A549 (cell line): ENCODE results near the gene IVD. TPM values are rescaled to one million over a fixed set of nuclear protein-coding genes. Genes with fewer than 3 reads are reported as not detected.

ENCODE experiments used
- ATAC-seq, 2 experiments: fragments of 200-7000 bp in 1 of 2; fragments of >200 bp in 1 of 2; cut with Nextera tagmentation in 1 of 2; cut with Tn5 transposase in 1 of 2; 3 replicates each; pipeline versions ENCODE4 v1.8.0 to v1.9.1; 2018 to 2020; ENCODE audit warnings: mild to moderate bottlenecking in 1 of 2, moderate library complexity in 1 of 2
- CTCF ChIA-PET: fragments of 300-600 bp; sonication (Branson Sonifier 250); formaldehyde crosslinking; extraction: SDS; loops from one replicate; lab custom pipeline; 2021; ENCODE audit warnings: antibody characterized with exemption, inconsistent platforms; lab: Yijun Ruan, JAX
- POLR2A ChIA-PET: fragments of 350-600 bp; formaldehyde crosslinking; extraction: SDS; loops from one replicate; lab custom pipeline; 2021; ENCODE audit warnings: antibody characterized with exemption, inconsistent platforms; lab: Yijun Ruan, JAX
- DNase-seq, 2 experiments: peaks; one replicate each; pipeline versions ENCODE4 v3.0.0 to v3.0.0-alpha.2; 2011 to 2016; ENCODE audit warnings: low read depth in 1 of 2, low spot score in 1 of 2
- FAIRE-seq: peaks from 2 replicates; lab custom pipeline; 2011; peaks lifted over from hg19 to GRCh38; lab: Jason Lieb, UNC
- H3K27ac ChIP-seq, 2 experiments: fragments of >200 bp; sonication (Bioruptor Twin); formaldehyde crosslinking; 3 replicates each; pipeline ENCODE4 v1.5.1; 2016 to 2017
- H3K4me1 ChIP-seq: fragments of >200 bp; sonication (Bioruptor Twin); formaldehyde crosslinking; 3 replicates; pipeline ENCODE4 v1.6.1; 2016
- H3K4me2 ChIP-seq: fragments of >200 bp; sonication (Bioruptor Twin); formaldehyde crosslinking; 3 replicates; pipeline ENCODE4 v1.6.1; 2016
- H3K4me3 ChIP-seq: fragments of >200 bp; sonication (Bioruptor Twin); formaldehyde crosslinking; 3 replicates; pipeline ENCODE4 v1.5.1; 2016
- H3K9me3 ChIP-seq: fragments of >200 bp; sonication (Bioruptor Twin); formaldehyde crosslinking; 3 replicates; pipeline ENCODE4 v1.6.1; 2016
- BHLHE40 ChIP-seq: IDR thresholded peaks from 2 replicates; pipeline ENCODE4 v1.6.1; 2012; ENCODE audit warnings: low read depth, low read length, inconsistent platforms
- CBX2 ChIP-seq: fragments of 200-600 bp; sonication (generic); IDR thresholded peaks from 2 replicates; pipeline ENCODE4 v1.6.1; 2016; ENCODE audit warnings: low read depth, mild to moderate bottlenecking, borderline replicate concordance
- CHD4 ChIP-seq: fragments of 200-600 bp; sonication (generic); IDR thresholded peaks from 2 replicates; pipeline ENCODE4 v1.6.1; 2016; ENCODE audit warnings: antibody characterized with exemption, mild to moderate bottlenecking, borderline replicate concordance
- EHF ChIP-seq: fragments of 250-450 bp; sonication (Bioruptor Pico); IDR thresholded peaks from 2 replicates; pipeline ENCODE4 v1.5.0; 2020; ENCODE audit warnings: mild to moderate bottlenecking
- ESRRA ChIP-seq: fragments of 150-350 bp; IDR thresholded peaks from 2 replicates; pipeline ENCODE4 v1.6.1; 2014; ENCODE audit warnings: mild to moderate bottlenecking, low read length, borderline replicate concordance
- FOSL2 ChIP-seq, 2 experiments: fragments of 450-650 bp in 1 of 2; fragments of >200 bp in 1 of 2; sonication (Bioruptor Twin) in 1 of 2; formaldehyde crosslinking; IDR thresholded peaks; 2 replicates each; pipeline versions ENCODE4 v1.5.0 to v1.6.1; 2016 to 2020; ENCODE audit warnings: mild to moderate bottlenecking in 1 of 2, moderate library complexity in 1 of 2
- HOXB5 ChIP-seq: fragments of 250-450 bp; sonication (Bioruptor Pico); IDR thresholded peaks from 2 replicates; pipeline ENCODE4 v1.5.0; 2020; ENCODE audit warnings: mild to moderate bottlenecking, moderate library complexity
- JUN ChIP-seq, 2 experiments: fragments of >200 bp; sonication (Bioruptor Twin); formaldehyde crosslinking; IDR thresholded peaks; 2 replicates in 1 of 2; 3 replicates in 1 of 2; pipeline ENCODE4 v1.6.1; 2016 to 2017
- JUNB ChIP-seq: fragments of >200 bp; sonication (Bioruptor Twin); formaldehyde crosslinking; IDR thresholded peaks from 2 replicates; pipeline ENCODE4 v1.6.1; 2016
- KDM1A ChIP-seq: fragments of 200-600 bp; sonication (generic); IDR thresholded peaks from 2 replicates; pipeline ENCODE4 v1.6.1; 2016; ENCODE audit warnings: low read depth, mild to moderate bottlenecking
- MYC ChIP-seq: IDR thresholded peaks from 2 replicates; pipeline ENCODE4 v1.6.1; 2012; ENCODE audit warnings: mild to moderate bottlenecking, inconsistent platforms, low read length, improper control_type of control experiment, borderline replicate concordance
- NR3C1 ChIP-seq: fragments of >200 bp; sonication (Bioruptor Twin); formaldehyde crosslinking; IDR thresholded peaks from 3 replicates; pipeline ENCODE4 v1.6.1; 2017
- POLR2AphosphoS2 ChIP-seq: conservative IDR thresholded peaks from 2 replicates; pipeline ENCODE4 v1.6.1; 2012; ENCODE audit warnings: low read length, improper control_type of control experiment, inconsistent platforms
- RARB ChIP-seq: fragments of 250-450 bp; sonication (Bioruptor Pico); IDR thresholded peaks from 2 replicates; pipeline ENCODE4 v1.8.0; 2021; ENCODE audit warnings: mild to moderate bottlenecking, moderate library complexity
- RCOR1 ChIP-seq: fragments of 150-350 bp; IDR thresholded peaks from 2 replicates; pipeline ENCODE4 v1.6.1; 2014; ENCODE audit warnings: antibody characterized with exemption, low read length, low read depth
- TFCP2L1 ChIP-seq: fragments of 250-450 bp; sonication (Bioruptor Pico); IDR thresholded peaks from 2 replicates; pipeline ENCODE4 v1.5.0; 2021; ENCODE audit warnings: mild to moderate bottlenecking
- TP53 ChIP-seq: fragments of 250-450 bp; sonication (Bioruptor Pico); IDR thresholded peaks from 2 replicates; pipeline ENCODE4 v1.5.0; 2021; ENCODE audit warnings: mild to moderate bottlenecking, moderate library complexity
- ZFP36 ChIP-seq: fragments of 450-650 bp; IDR thresholded peaks from 2 replicates; pipeline ENCODE4 v1.6.1; 2014; ENCODE audit warnings: borderline replicate concordance; ENCODE audit not compliant: partially characterized antibody
- ZNF302 ChIP-seq: fragments of 250-450 bp; sonication (Bioruptor Pico); IDR thresholded peaks from 2 replicates; pipeline ENCODE4 v1.9.0; 2021; ENCODE audit warnings: inconsistent platforms, mild to moderate bottlenecking, moderate library complexity
- ZSCAN20 ChIP-seq: fragments of 250-450 bp; sonication (Bioruptor Pico); IDR thresholded peaks from 2 replicates; pipeline ENCODE4 v1.8.0; 2022; ENCODE audit warnings: mild to moderate bottlenecking, moderate library complexity
- WGBS: methylation state at CpG from one replicate; pipeline ENCODE4 v1.1.6; 2017; ENCODE audit errors: missing lambda C conversion rate; 5-methylcytosine and 5-hydroxymethylcytosine counted together
- polyA plus RNA-seq, 4 experiments: library from polyadenylated mRNA; depleted of rRNA in 3 of 4; stranded (reverse); fragments of >200 nt; fragmentation: RNase III in 1 of 4; extraction: RNeasy Plus Mini Kit Qiagen cat#74134 plus additional on column Dnase treatment in 1 of 4; gene quantifications; 2 replicates in 3 of 4; 3 replicates in 1 of 4; pipeline ENCODE4 v1.2.3, GENCODE V29; 2011 to 2017
- TF ChIP-seq, protein P1 (sequence below): fragments of 150-350 bp; IDR thresholded peaks from 2 replicates; pipeline ENCODE4 v1.6.1; 2014; ENCODE audit warnings: low read depth, mild to moderate bottlenecking, low read length
- TF ChIP-seq, protein P2 (sequence below): fragments of 200-600 bp; sonication (generic); IDR thresholded peaks from 2 replicates; pipeline ENCODE4 v1.6.1; 2016; ENCODE audit warnings: antibody characterized with exemption, mild to moderate bottlenecking, moderate library complexity
- TF ChIP-seq, protein P3 (sequence below): fragments of >200 bp; sonication (Bioruptor Twin); formaldehyde crosslinking; IDR thresholded peaks from 3 replicates; pipeline ENCODE4 v1.5.1; 2016
- TF ChIP-seq, protein P4 (sequence below): IDR thresholded peaks from 2 replicates; pipeline ENCODE4 v1.6.1; 2012

IVD gene
- polyA plus RNA-seq, 2 of the 4 experiments (the other 2 are of a cell fraction), result 10.2 to 12.4 TPM

DNA sequence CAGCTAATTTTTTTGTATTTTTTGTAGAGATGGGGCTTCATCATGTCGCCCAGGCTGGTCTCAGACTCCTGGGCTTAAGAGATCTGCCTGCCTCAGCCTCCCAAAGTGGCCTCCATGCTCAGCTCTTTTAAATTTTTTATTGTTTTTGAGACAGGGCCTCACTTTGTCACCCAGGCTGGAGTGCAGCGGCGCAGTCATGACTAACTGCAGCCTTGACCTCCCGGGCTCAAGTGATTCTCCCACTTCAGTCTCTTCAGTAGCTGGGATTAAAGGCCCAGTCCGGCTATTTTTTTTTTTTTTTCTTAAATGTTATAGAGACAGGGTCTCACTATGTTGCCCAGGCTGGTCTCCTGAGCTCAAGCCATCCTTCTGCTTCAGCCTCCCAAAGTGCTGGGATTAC lies 20.1 kb downstream of the IVD start:
- POLR2A ChIA-PET, result no interaction called here
- WGBS, result 82% methylated on average over 5 of the region's 5 CpGs
- Histone ChIP-seq H3K4me2 (no peak overlapping the region), H3K4me3 (no peak overlapping the region), H3K27ac (no peak overlapping the region), H3K4me1 (peaks cover 4% of the 10 kb centered on the region; the same call in 2 of the 3 replicates), H3K9me3 (no peaks in the 10 kb centered on the region)
- TF ChIP-seq ZFP36 (no peak), HOXB5 (no peak), MYC (no peak), RCOR1 (no peak), BHLHE40 (no peak)
- TF ChIP-seq, protein P1, sequence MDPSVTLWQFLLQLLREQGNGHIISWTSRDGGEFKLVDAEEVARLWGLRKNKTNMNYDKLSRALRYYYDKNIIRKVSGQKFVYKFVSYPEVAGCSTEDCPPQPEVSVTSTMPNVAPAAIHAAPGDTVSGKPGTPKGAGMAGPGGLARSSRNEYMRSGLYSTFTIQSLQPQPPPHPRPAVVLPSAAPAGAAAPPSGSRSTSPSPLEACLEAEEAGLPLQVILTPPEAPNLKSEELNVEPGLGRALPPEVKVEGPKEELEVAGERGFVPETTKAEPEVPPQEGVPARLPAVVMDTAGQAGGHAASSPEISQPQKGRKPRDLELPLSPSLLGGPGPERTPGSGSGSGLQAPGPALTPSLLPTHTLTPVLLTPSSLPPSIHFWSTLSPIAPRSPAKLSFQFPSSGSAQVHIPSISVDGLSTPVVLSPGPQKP, result no peak
- FAIRE-seq (no peak), DNase-seq (no peak), ATAC-seq (no peak)
- CTCF ChIA-PET, result interaction anchor here (1.1 to 8.4 kb wide), 6 partner anchors 57 to 151 kb away, joined by 3 to 59 read pairs (median 28); partner anchors contain the start of gene INAFM2

DNA sequence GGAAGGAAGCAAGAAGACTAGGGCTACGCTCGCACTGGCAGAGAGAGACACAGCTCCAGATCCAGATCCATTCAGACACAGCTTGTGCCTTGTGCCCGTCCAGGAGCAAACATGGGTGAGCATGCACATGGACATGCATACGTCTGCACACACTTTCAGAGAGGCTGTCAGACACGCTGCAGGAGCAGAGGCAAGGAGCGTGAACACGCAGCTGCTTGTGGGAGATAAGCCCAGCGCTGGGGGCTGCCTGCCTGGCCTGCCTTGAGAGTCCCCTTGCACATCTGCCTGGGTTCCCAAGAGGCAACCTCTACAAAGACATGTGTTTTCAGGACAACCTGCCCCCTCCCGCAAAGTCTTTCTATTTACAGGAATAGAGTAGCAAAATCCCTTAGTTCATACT lies 21.6 kb downstream of the IVD start:
- TF ChIP-seq ESRRA (no peak), TP53 (CRISPR knock-in tag) (no peak), EHF (CRISPR knock-in tag) (no peak)
- TF ChIP-seq, protein P2, sequence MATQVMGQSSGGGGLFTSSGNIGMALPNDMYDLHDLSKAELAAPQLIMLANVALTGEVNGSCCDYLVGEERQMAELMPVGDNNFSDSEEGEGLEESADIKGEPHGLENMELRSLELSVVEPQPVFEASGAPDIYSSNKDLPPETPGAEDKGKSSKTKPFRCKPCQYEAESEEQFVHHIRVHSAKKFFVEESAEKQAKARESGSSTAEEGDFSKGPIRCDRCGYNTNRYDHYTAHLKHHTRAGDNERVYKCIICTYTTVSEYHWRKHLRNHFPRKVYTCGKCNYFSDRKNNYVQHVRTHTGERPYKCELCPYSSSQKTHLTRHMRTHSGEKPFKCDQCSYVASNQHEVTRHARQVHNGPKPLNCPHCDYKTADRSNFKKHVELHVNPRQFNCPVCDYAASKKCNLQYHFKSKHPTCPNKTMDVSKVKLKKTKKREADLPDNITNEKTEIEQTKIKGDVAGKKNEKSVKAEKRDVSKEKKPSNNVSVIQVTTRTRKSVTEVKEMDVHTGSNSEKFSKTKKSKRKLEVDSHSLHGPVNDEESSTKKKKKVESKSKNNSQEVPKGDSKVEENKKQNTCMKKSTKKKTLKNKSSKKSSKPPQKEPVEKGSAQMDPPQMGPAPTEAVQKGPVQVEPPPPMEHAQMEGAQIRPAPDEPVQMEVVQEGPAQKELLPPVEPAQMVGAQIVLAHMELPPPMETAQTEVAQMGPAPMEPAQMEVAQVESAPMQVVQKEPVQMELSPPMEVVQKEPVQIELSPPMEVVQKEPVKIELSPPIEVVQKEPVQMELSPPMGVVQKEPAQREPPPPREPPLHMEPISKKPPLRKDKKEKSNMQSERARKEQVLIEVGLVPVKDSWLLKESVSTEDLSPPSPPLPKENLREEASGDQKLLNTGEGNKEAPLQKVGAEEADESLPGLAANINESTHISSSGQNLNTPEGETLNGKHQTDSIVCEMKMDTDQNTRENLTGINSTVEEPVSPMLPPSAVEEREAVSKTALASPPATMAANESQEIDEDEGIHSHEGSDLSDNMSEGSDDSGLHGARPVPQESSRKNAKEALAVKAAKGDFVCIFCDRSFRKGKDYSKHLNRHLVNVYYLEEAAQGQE, result no peak
- H3K9me3 ChIP-seq, result no peaks in the 10 kb centered on the region
- POLR2A ChIA-PET, result no interaction called here
- DNase-seq, result no peak
- CTCF ChIA-PET, result interaction anchor here (1.0 to 8.4 kb wide), 3 partner anchors 59 to 153 kb away, joined by 3 to 59 read pairs (median 6); partner anchors contain the start of gene INAFM2
- no peak overlapping the region for H3K4me2 ChIP-seq
- H3K4me1 ChIP-seq, result no peaks in the 10 kb centered on the region; the same call in 2 of the 3 replicates
- H3K4me3 ChIP-seq, result no peak overlapping the region
- ATAC-seq, result no peak
- WGBS, result 88% methylated on average over 8 of the region's 9 CpGs
- FAIRE-seq, result no peak
- no peak overlapping the region for H3K27ac ChIP-seq

DNA sequence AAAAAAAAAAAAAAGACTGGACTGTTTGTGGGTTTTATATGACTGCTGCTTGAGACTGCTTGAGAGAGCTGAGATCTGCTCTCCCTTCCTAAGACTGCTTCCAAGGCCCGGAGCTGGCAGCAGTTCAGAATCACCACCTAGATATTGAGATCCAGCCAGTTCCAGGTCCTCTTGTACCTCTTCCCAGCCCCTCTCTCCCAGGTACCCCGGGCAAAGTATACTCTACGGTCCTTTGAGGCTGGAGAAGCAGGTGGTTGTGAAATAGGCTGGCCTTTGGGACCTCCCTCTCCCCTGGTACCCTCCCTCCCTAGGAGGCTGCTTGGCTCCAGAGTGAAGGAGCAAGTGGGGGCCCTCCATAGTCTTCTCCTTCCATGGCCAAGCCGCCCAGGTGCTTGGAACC lies 22.6 kb downstream of the IVD start:
- no peak for FAIRE-seq
- ChIA-PET CTCF (interaction anchor here (1.0 to 1.2 kb wide), 3 partner anchors 17 to 154 kb away, joined by 3 read pairs; no protein-coding TSS in a partner anchor), POLR2A (no interaction called here)
- H3K9me3 ChIP-seq, result no peaks in the 10 kb centered on the region
- no peak for ATAC-seq
- DNase-seq, result no peak
- H3K4me3 ChIP-seq, result no peak overlapping the region
- no peak overlapping the region for H3K27ac ChIP-seq
- no peak overlapping the region for H3K4me2 ChIP-seq
- TF ChIP-seq JUNB, result no peak
- TF ChIP-seq KDM1A, result no peak
- no peak for TF ChIP-seq ZNF302
- WGBS, result 73% methylated on average over 4 of the region's 4 CpGs
- H3K4me1 ChIP-seq, result no peaks in the 10 kb centered on the region; the same call in 2 of the 3 replicates

DNA sequence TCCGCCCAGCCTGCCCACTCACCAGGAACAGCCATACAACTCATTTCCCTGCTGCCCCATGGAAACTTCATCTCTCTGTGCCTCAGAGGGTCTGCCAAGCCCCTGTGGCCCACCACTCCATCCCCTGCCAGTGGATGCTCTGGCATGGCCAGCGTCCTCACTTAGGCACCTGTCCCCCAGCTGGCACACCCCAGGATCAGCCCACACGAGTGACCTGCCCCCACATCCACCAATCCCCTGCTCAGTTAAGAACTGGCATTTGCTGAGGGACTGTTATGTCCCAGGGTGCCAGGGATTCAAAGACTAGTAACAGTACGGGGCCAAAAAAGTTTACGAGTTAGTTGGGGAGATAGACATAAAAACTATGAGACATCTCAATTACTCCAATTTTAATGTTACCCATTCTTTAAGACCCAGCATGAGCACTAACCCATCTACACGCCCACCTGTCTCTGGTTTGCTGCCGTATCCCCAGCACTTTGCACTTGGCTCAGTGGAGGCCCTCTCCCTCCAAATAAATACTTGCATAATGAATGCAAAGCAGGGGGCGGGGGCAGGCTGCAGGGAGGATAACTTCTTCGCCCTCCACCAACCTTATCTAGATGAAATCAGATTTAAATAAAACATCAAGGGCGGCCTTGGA lies 23.6 kb downstream of the IVD start:
- H3K4me3 ChIP-seq, result no peak overlapping the region
- ATAC-seq, result no peak
- DNase-seq, result no peak
- CTCF ChIA-PET, result interaction anchor here (0.6 to 1.2 kb wide), 6 partner anchors 16 to 744 kb away, joined by 3 read pairs; partner anchors contain the start of gene ANKRD63
- H3K4me2 ChIP-seq, result no peak overlapping the region
- no peak overlapping the region for H3K27ac ChIP-seq
- no peaks in the 10 kb centered on the region; the same call in 2 of the 3 replicates for H3K4me1 ChIP-seq
- 76% methylated on average over 10 of the region's 10 CpGs for WGBS
- H3K9me3 ChIP-seq, result no peaks in the 10 kb centered on the region
- no peak for FAIRE-seq
- POLR2A ChIA-PET, result no interaction called here
- no peak for TF ChIP-seq POLR2AphosphoS2
- no peak for TF ChIP-seq TP53 (CRISPR knock-in tag)
- TF ChIP-seq, protein P3, sequence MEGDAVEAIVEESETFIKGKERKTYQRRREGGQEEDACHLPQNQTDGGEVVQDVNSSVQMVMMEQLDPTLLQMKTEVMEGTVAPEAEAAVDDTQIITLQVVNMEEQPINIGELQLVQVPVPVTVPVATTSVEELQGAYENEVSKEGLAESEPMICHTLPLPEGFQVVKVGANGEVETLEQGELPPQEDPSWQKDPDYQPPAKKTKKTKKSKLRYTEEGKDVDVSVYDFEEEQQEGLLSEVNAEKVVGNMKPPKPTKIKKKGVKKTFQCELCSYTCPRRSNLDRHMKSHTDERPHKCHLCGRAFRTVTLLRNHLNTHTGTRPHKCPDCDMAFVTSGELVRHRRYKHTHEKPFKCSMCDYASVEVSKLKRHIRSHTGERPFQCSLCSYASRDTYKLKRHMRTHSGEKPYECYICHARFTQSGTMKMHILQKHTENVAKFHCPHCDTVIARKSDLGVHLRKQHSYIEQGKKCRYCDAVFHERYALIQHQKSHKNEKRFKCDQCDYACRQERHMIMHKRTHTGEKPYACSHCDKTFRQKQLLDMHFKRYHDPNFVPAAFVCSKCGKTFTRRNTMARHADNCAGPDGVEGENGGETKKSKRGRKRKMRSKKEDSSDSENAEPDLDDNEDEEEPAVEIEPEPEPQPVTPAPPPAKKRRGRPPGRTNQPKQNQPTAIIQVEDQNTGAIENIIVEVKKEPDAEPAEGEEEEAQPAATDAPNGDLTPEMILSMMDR, result no peak
- TF ChIP-seq MYC, result no peak
- TF ChIP-seq CHD4, result no peak
- no peak for TF ChIP-seq TFCP2L1
- no peak for TF ChIP-seq NR3C1
- TF ChIP-seq FOSL2 (IDR thresholded peaks at IDR 0.05), result no peak
- TF ChIP-seq FOSL2 (CRISPR knock-in tag; IDR thresholded peaks at IDR 0.05), result no peak
- TF ChIP-seq CBX2, result no peak
- TF ChIP-seq ZSCAN20 (CRISPR knock-in tag), result no peak
- no peak for TF ChIP-seq RCOR1
- TF ChIP-seq RARB (CRISPR knock-in tag), result no peak
- TF ChIP-seq, protein P4, sequence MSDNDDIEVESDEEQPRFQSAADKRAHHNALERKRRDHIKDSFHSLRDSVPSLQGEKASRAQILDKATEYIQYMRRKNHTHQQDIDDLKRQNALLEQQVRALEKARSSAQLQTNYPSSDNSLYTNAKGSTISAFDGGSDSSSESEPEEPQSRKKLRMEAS, result no peak
- TF ChIP-seq JUN (IDR thresholded peaks at IDR 0.05), result no peak
